Right lobe of liver (tissue), 4 donors: ENCODE results near the gene ADARB1.

Experiments
- POLR2A ChIP-seq: fragments of 450-650 bp; IDR thresholded peaks from one replicate; pipeline ENCODE4 v1.6.1; 2017; ENCODE audit warnings: antibody characterized with exemption, mild to moderate bottlenecking
- TF ChIP-seq, protein P1 (sequence below), 4 donors: fragments of 200-600 bp in 3 of 4; fragments of 450-650 bp in 1 of 4; IDR thresholded peaks; one replicate each; pipeline versions ENCODE4 v1.5.1 to v1.8.0; 2016 to 2022; ENCODE audit warnings: antibody characterized with exemption in 4 of 4, mild to moderate bottlenecking in 2 of 4
- donor health status: DM: no; HTN: no; CAD: no.
- donor health status: DM: no; HTN: no; CAD: no.
- donor health status: DM: no; HTN: yes; CAD: no.

- no peak for TF ChIP-seq POLR2A
- TF ChIP-seq, protein P1, sequence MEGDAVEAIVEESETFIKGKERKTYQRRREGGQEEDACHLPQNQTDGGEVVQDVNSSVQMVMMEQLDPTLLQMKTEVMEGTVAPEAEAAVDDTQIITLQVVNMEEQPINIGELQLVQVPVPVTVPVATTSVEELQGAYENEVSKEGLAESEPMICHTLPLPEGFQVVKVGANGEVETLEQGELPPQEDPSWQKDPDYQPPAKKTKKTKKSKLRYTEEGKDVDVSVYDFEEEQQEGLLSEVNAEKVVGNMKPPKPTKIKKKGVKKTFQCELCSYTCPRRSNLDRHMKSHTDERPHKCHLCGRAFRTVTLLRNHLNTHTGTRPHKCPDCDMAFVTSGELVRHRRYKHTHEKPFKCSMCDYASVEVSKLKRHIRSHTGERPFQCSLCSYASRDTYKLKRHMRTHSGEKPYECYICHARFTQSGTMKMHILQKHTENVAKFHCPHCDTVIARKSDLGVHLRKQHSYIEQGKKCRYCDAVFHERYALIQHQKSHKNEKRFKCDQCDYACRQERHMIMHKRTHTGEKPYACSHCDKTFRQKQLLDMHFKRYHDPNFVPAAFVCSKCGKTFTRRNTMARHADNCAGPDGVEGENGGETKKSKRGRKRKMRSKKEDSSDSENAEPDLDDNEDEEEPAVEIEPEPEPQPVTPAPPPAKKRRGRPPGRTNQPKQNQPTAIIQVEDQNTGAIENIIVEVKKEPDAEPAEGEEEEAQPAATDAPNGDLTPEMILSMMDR (IDR thresholded peaks at IDR 0.05) = no peak
Measured at GRCh38 chr21:45250272-45250671, 175.9 kb downstream of the ADARB1 start.
